ENCODE data around the gene KATNBL1. TPM values are rescaled to one million over a fixed set of nuclear protein-coding genes. Genes with fewer than 3 reads are reported as not detected.

KATNBL1 gene
- total and polyA plus RNA-seq, 2 experiments from 2014 or later, result 68.2 to 96.1 TPM

- no peak for TF ChIP-seq REST (IDR thresholded peaks at IDR 0.05; ENCODE audit: unreplicated experiment)
- TF ChIP-seq CTCF (conservative IDR thresholded peaks at IDR 0.05; ENCODE audit: low read depth in 2 of 2), result no peak
- no peak for TF ChIP-seq ZNF331 (CRISPR knock-in tag; IDR thresholded peaks at IDR 0.05; ENCODE audit: low read depth)
- TF ChIP-seq STAT1 (IDR thresholded peaks at IDR 0.05; ENCODE audit: unreplicated experiment), result no peak
- no peak for TF ChIP-seq POLR2AphosphoS5 (IDR thresholded peaks at IDR 0.05; ENCODE audit: low read depth)
- no peak for TF ChIP-seq CREB1 (CRISPR knock-in tag; IDR thresholded peaks at IDR 0.05; ENCODE audit: low read depth)
- TF ChIP-seq ETS1 (IDR thresholded peaks at IDR 0.05), result no peak
- no peak for TF ChIP-seq EZH2 (IDR thresholded peaks at IDR 0.05; ENCODE audit: low read depth, unreplicated experiment)
- no peak for TF ChIP-seq EZH2phosphoT487 (IDR thresholded peaks at IDR 0.05; ENCODE audit: unreplicated experiment)
- no peak for TF ChIP-seq NANOG (IDR thresholded peaks at IDR 0.05; ENCODE audit: borderline replicate concordance)
Observed at GRCh38 chr15:34114215-34114614, 95.7 kb downstream of the KATNBL1 start (continued).

GRCh38 chr15:34111488-34111887, 98.4 kb downstream of the KATNBL1 start:
- DNase-seq (ENCODE audit: low spot score) (no peak), ATAC-seq (no peak; the same call in 2 of the 3 replicates)
- Mint-ChIP-seq H3K4me1 (peaks cover 6% of the 10 kb centered on the region; the same call in 2 of the 3 replicates), H3K36me3 (ENCODE audit: low read depth) (no peaks in the 10 kb centered on the region), H3K27ac (no peak overlapping the region; the same call in 1 of the 2 replicates), H3K4me3 (no peak overlapping the region), H3K27me3 (ENCODE audit: insufficient read depth, low read depth, poor library complexity) (peaks cover 8% of the 10 kb centered on the region), H3K9me3 (no peaks in the 10 kb centered on the region; the same call in 2 of the 3 replicates)
- Histone ChIP-seq H2AFZ (peak overlapping the region; percentile 33), H3K4me2 (no peak overlapping the region), H3K27ac (ENCODE audit: low read depth) (no peak overlapping the region), H3K4me3 (no peak overlapping the region), H3F3A (replicated peaks; ENCODE audit: low read depth) (no peaks in the 10 kb centered on the region), H3K36me3 (ENCODE audit: insufficient read depth) (no peaks in the 10 kb centered on the region), H3K9me2 (ENCODE audit: insufficient read depth) (no peaks in the 10 kb centered on the region), H3K27me3 (ENCODE audit: insufficient read depth) (no peaks in the 10 kb centered on the region), H3K4me1 (ENCODE audit: insufficient read depth) (no peaks in the 10 kb centered on the region), H4K20me1 (replicated peaks; ENCODE audit: insufficient read depth) (no peaks in the 10 kb centered on the region), H3K79me2 (replicated peaks; ENCODE audit: insufficient read depth) (no peaks in the 10 kb centered on the region)
- TF ChIP-seq POLR2AphosphoS5 (IDR thresholded peaks at IDR 0.05; ENCODE audit: low read depth) (no peak), EZH2phosphoT487 (IDR thresholded peaks at IDR 0.05; ENCODE audit: unreplicated experiment) (no peak), ZNF462 (CRISPR knock-in tag; IDR thresholded peaks at IDR 0.05) (no peak), EZH2 (IDR thresholded peaks at IDR 0.05; ENCODE audit: low read depth, unreplicated experiment) (no peak), CREB1 (CRISPR knock-in tag; IDR thresholded peaks at IDR 0.05; ENCODE audit: low read depth) (no peak), ETS1 (IDR thresholded peaks at IDR 0.05) (no peak)
